GM18498 (cell line): ENCODE results near the gene GOLGA8K.
"Not testable (repeated sequence)": the region's sequence is repeated elsewhere in the genome, so short reads cannot be mapped to it uniquely, and the experiment has no call there.

Experiments
- ATAC-seq: cut with Tn5 transposase; IDR thresholded peaks from one replicate; pipeline ENCODE4 v1.9.1; 2021; ENCODE audit warnings: mild to moderate bottlenecking, moderate library complexity; ENCODE audit not compliant: unreplicated experiment

The GOLGA8K gene

GRCh38 chr15:32356909-32357308 is 46.2 kb downstream of the GOLGA8K start:
- not testable (repeated sequence) for ATAC-seq

GRCh38 chr15:32352748-32353147 is 50.3 kb downstream of the GOLGA8K start:
- ATAC-seq, result not testable (repeated sequence)

- not testable (repeated sequence) for ATAC-seq
These were observed 52.4 kb downstream of the GOLGA8K start for GRCh38 chr15:32350563-32351220.

- ATAC-seq, result not testable (repeated sequence)
These were observed 56.1 kb downstream of the GOLGA8K start for GRCh38 chr15:32347037-32347436.

GRCh38 chr15:32345978-32346547 is 57.0 kb downstream of the GOLGA8K start:
- ATAC-seq, result not testable (repeated sequence)

GRCh38 chr15:32343921-32344320 is 59.2 kb downstream of the GOLGA8K start:
- ATAC-seq, result not testable (repeated sequence)
